Eye (tissue), 1 donor: Measurements from ENCODE around the gene ZNRF3.
A peak's percentile ranks its signal among the peaks of the same experiment; 100 is the strongest.
"Not testable (repeated sequence)": the region's sequence is repeated elsewhere in the genome, so short reads cannot be mapped to it uniquely, and the experiment has no call there.

Experiments
- DNase-seq: peaks from one replicate; pipeline ENCODE4 v3.0.0-alpha.2; 2015

The ZNRF3 gene

DNA sequence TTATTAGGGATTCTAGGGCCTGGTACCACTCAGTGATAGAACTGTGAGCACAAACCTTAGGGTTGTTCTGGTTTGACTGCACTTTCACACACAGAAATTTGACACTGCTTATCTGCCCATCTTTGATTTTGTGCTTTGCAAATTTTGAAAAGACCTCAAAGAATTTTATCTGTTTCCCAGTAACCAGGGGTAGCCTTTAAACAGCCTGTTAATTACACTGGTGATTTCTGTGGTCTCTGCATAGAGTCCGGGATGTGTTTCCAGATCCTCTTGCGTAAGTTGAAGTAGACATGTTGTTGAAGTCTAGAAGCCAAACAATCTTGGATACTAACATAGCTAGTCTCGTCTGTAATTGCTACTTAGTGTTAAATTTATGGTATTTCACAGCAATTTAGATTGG is 103.0 kb downstream of the ZNRF3 start:
- no peak for DNase-seq

DNA sequence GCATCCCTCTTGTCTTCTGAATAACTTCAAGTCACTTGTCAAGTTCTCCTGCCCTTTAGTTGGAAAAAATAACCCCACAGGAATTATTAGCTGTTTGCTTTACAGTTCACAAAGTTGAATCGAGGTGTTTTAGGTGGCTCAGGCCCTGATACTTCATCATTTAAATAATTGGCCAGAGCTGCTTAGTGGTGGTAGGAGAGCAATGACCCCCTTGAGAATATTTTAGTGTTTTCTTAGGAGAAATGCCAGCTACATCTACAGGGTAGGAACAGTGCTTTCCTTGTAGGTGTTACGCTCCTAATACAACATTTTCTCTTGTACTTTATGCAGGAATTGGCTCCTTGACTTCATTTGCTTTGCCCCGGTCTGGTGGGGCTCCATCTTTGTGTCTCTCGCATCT is 105.1 kb downstream of the ZNRF3 start:
- no peak for DNase-seq

DNA sequence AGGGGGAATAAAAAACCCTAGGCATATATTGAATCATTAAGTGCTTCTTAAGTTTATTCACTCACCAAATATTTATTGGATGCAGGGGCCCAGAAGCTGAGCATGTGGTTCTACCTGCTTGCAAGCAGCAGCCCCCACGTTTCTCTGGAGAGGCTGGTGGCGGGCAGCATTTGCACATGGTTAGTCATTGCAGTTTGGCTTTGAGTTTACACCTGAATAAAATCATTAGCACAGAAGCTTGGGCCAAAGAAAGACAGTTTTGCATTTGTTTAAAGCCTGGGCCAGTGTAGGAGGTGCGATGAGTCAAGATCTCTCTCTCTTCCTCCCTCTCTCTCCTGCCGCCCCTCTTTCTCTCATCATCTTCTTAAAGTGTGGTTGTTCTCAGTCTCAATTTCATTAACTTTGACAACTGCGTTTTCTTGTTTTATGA is 105.7 kb downstream of the ZNRF3 start:
- no peak for DNase-seq

DNA sequence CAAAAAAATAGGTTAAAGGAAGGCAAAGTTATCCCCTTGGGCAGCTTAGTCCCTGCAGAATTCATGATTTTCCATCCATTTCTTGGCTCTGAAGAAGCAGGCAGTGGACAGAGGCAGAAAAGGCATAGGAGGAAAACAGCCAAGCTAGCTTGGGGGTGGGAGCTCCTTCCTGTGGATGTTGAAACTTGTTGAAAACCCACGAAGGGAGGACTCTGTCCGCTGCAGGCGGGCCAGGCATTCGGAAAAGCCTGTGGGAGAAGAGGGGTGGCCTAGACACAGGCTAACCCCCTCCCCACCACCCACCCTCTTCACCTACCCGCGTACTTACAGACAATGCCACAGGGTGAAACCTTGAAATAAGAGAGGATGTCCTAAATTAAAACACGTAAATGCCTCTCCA is 106.1 kb downstream of the ZNRF3 start:
- DNase-seq = no peak

DNA sequence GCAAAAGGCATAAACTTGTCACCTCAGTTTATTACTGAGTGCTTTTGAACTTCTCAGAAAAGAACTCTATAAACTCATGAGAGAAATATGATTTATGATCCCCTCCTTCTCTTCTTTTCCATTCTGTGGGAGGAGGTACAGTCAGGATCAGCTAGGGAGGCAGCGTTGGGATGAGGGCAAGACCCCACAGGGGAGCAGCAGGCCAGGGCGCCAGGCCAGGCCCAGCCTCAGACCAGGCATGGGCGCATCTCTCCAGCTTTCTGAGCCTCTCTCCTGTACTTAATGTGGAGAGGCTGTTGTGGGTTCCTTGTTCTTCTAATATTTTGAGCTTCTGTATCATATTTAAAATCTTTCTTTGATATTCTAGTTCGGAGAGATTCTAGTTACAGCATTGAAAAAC is 106.5 kb downstream of the ZNRF3 start:
- no peak for DNase-seq

DNA sequence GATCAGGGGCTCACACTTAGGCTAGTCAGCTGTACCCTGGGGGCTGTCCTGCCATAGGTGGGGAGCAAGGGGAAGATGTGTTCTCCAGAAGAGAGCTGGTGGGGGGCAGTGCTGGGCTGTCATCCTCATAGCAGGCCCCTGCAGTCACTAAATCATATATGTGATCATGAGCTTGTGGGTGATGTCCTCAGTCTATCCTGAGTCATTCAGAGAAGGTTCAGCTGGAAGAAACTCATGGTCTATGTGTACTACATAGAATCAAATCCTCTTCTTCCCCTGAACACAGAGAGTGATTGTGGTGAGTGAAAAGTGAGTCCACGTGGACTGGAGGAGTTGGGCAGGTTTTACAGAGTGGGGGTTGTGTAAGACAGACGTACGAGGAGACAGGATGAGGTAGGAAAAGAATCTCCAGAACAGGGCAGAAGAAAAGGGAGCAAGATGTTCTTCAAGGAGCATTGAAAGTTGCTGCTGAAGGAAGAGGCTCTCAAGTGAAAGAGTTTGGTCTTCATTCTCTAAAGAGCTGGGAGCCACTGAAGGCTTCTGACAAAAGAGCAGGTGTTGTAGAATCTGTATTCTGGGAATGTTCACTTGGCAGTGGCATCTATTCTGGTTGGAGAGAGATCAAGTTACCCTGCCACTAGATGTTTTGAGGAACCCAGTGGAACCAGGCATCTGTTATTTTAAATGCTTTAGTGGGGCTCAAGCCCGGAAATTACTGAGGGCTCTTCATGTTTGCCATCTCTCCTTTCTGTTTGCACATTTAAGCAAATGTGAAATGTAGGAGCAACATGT is 109.4 kb downstream of the ZNRF3 start:
- DNase-seq = no peak

DNA sequence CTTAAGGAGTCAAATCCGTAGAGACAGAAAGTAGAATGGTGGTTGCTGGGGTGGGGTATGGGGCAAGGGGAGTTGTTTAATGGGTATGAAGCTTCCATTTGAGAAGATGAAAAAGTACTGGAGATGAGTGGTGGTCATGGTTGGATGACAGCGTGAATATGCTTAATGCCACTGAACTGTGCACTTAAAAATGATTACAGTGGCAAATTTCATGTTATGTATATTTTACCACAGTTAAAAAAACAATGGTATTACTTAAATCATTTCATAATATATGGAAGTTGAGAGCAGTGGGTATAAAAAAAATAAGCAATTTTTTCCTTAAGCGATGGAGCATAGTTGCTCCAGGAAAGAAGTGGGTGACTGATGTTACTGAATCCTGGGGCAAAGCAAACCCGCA is 111.2 kb downstream of the ZNRF3 start:
- no peak for DNase-seq

DNA sequence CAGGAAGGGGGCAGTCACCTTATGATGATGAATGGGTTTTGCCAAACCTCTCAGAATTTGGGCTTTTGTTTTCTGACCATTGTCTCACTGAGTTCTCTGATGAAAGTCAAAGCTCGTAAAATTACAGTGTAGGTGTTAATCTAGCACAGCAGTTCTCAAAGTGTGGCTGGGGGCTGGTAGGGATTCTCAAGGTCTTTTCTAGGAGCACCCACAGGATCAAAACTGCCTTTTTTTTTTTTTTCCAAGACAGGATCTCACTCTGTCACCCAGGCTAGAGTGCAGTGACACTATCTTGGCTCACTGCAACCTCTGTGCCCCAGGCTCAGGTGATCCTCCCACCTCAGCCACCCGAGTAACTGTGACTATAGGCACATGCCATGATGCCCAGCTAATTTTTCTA is 112.2 kb downstream of the ZNRF3 start:
- DNase-seq = no peak

DNA sequence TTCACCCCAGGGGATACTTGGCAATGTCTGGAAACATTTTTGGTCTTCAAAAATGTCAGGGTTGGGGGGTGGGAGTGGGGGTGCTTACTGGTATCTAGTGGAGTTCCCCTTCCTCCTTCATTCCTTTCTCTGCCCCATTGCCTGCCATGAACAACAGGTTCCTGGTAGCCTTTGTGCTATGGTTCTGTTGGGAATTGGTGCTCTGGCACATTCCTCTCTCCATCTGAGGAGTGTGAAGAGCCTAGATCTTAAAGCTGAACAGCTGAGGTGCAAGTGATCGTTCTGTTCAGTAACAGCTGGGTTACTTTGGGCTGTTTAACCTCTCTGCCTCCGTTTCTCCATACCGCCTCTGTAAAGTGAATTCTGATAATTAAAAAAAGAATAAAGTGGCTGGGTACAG is 114.0 kb downstream of the ZNRF3 start:
- no peak for DNase-seq

DNA sequence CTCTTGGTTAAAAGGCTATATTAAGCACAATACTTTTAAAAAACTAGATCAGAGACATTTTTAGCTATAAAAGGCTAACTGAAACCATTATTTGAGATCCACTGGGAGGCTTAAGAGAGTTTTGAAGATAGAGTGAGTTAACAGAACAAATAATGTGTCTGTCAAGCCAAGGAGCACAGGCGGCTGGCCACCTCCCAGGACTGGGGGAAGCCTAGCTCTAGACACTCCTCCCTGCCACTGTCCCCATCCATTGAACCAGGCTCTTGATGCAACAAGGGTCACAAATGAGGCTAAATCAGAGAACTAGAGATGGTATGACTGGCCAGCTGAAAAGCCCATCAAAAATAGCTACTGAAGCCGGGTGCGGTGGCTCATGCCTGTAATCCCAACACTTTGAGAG is 115.3 kb downstream of the ZNRF3 start:
- DNase-seq = no peak

DNA sequence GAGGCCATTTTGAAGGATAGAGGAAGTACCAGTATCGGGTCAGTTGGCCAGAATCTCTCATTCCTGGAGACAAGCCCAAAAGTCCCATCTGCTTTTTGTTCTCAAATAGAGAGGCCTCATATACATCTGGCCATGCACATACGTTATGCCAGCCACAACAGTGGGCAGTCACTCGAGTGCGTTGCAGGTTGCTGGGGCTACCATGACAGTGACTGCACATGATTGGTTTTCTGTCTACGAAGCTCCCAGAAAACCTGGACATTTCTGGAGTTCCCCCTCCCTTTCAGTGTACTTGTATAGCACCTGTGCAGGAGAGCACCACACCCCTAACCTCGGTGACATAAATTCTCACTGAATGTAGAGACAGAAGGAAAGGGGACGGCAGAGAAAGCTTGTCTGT is 116.1 kb downstream of the ZNRF3 start:
- no peak for DNase-seq

DNA sequence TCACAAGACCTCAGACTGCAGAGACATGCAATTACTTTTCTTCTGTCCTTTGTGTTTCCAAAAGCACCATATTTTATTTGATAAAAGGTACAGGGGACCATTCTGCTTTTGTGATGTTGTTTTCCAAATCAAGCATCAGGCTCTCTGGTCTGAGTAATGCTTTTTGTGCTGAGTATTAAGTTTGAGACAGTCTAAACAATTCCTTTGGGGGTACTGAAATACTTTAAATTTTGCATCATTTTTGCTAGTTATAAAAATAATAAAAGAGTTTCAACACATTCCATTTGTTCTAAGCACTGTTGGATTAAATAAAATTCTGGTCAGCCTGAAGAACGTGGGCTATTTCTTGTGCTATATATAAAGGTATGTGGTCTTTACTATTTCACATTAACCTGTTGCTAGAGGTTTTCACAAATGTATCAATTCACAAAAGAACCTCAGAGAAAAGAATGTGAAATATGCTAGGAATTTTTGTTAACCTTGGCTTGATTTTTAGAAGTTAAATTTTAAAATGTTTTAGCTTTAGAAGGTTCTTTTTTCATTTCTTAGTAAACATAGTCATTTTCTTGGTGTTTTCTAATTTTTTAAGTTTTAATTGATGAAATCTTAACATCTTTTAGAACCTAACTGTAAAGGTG is 116.7 kb downstream of the ZNRF3 start:
- no peak for DNase-seq

DNA sequence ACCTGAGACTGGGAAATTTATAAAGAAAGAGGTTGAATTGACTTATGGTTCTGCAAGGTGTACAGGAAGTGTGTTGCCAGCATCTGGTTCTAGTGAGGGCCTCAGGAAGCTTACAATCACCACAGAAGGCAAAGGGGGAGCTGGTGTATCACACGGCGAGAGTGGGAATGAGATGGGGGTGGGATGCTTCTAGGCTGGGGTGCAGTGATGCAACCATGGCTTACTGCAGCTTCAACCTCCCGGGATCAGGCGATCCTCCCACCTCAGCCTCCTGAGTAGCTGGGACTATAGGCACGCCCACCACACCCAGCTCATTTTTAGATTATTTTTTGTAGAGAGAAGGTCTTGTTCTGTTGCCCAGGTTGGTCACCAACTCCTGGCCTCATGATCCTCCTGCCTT is 117.3 kb downstream of the ZNRF3 start:
- no peak for DNase-seq

DNA sequence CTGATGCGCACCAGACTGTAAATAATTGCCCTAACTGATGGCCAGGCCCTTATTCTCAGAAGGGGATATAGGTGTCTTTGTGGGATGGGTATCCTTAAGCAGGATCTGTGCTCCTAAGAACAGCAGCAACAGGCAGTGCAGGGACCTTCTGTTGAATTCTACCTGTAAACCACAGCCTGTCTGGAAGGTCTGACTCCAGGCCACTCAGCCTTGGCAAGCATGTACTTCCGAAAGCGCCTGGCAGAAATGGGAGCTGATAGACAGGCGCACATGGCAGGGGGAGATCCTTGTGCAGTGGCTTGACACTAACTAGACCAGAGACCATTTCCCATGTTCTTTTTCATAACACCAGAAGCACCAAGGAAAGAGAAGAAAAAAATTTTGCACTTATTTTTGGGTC is 119.2 kb downstream of the ZNRF3 start:
- peak; percentile 30 for DNase-seq

DNA sequence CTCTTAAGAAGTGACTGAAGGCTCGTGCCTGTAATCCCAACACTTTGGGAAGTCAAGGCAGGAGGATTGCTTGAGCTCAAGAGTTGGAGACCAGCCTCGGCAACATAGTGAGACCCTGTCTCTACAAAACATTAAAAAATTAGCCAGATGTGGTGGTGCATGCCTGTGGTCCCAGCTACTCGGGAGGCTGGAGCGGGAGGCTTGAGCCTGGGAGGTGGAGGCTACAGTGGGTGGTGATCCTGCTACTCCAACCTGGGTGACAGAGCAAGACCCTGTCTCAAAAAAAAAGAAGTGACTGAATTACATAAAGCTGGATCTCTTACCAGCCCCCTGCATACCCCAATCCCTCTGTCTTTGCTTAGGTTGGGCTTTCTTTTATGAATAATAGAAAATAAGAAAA is 120.2 kb downstream of the ZNRF3 start:
- DNase-seq = no peak

DNA sequence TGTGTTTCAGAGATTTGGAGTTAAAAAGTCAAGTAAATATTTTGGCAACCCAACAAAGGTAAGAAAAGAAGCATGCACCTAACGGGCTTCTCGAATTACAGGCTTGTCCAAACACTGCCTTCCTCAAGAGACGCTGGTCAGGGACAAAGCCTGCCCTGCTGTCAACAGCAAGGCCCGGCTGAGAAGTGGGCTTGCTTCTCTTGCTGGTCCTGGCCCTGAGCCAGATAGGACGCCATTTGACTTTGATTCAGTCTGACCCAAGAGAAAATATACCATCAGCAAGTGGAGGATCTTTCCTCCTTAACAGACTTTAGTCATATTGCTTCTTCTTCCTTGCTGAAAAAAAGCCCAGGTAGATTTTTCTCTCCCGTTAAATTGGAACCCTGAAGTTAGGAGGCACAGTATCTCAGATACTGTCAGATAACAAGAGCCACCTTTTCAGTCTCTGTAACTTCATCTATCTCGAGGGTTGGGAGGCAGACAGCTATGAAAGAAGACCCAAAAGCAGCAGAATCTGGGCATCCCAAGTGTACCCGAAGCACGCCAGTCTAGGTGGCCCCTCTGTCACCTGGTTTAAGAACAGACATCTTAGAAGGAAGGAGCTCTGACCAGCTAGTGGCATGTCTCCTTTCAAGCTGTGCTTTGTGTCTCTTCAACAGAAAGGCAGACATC is 120.7 kb downstream of the ZNRF3 start:
- peak; percentile 60 for DNase-seq

DNA sequence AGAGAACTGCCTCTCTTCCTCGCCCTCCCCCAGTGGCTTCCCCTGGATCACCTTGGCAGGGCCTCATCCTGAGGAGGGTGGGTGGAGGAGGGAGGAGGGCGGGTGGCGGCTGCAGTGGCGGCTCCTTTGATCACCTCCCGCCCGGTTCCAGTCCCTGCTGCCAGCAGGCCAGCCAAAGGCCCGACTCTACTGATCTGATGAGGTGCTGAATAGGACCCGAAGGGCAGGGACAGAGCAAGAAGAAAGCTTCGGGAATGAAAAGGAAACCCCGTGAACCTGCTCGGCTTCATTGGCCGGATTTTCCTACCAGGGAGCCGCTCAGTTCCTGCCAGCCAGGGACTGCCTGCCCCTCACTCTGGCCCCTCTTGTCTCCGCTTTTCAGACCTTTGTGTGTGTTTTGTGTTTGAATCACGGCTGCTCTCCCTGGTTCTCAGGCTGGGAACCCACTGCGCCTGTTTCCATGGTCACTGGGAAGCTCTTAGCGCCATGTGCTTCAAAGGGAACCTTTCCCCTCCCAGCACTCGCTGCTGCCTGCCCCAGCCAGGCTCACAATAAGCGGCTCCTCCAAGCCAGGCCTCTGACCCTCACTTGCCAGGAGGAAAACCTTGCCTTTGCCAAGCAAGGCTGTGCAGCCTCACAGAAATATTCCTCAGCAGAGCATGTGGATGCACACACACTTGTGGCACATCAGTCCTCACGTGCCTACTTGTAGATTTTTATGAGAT is 121.4 kb downstream of the ZNRF3 start:
- DNase-seq = peak; percentile 88

DNA sequence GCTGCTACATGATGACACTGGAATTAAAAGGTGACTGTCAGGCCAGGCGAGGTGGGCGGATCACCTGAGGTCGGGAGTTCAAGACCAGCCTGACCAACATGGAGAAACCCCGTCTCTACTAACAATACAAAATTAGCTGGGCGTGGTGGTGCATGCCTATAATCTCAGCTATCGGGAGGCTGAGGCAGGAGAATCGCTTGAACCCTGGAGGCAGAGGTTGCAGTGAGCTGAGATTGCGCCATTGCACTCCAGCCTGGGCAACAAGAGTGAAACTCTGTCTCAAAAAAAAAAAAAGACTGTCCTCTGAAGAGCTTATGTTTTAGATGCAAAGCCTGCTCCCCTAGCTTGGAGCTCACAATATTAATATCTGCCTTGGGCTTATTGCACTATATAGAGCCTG is 122.4 kb downstream of the ZNRF3 start:
- DNase-seq = not testable (repeated sequence)

DNA sequence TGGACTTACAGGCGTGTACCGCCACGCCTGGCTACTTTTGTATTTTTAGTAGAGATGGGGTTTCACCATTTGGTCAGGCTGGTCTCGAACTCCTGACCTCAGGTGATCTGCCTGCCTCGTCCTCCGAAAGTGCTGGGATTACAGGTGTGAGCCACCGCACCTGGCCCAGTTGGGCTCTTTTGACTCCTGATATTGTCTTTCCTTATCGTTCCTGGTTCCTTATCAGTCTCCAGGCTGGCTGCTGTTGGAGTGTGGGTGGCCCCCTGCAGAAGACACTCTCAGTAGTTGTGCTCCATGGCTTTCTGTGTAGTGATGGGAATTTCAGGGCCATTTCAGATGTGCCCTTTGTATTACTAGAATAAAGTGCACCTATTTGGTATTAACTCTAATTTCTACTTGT is 123.0 kb downstream of the ZNRF3 start:
- DNase-seq = no peak

DNA sequence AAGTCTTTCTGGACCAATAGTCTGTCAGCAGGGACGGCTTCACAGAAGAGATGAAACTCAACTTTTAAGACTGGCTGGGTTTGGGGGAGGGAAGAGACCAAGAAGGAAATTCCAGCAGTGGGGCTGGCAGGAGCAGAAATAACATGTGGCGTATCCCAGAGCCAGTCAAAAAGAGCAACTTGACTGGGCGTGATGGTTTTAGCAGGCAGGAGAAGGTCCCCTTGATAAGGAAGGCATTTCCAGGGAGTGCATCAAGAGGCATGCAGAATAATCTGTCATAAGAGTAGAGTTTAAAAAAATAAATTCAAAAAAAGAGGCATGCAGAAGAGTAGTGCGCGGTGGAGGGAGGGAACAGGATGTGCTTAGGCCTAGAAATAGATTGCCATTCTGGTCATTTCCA is 125.8 kb downstream of the ZNRF3 start:
- DNase-seq = no peak

DNA sequence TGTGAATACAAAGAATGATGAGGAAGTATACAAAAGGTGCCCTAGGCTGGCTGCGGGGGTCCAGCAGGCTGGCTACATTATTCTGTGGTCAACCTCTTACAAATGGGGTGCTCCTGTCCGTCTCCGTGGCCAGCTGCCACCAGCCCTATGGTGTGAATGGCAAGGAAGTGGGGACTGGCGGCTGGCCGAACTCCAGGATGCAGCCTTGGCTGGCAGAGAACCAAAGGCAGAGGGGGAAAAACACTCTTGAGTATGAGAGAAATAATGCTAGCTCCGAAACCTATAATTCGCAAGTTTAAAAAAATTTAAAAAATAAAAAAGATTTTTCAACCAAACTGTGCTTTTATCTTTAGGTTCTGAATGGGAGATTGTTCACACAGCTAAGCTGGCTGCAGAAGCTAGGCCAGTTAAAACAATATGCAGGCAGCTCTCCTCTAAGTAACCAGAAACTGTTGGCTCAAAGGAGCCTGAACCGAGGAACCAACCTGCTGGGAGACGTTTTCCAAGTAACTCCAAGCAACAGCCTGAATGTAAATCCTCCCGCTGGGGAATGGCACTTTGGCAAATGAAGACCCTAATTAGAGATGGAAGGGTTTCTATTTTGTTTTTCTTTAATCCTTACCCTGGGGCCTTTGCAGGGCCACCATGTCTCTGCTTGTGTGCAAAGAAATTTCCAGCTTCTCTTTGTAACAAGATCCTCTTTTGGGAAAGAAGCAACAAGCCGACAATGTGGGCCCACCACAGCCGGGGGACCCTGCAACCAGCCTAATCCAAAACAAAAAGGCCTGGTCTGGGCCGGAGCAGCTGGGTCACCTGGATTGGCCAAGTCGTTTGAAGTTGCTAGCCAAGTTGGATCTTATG is 128.1 kb downstream of the ZNRF3 start:
- DNase-seq = peak; percentile 43

DNA sequence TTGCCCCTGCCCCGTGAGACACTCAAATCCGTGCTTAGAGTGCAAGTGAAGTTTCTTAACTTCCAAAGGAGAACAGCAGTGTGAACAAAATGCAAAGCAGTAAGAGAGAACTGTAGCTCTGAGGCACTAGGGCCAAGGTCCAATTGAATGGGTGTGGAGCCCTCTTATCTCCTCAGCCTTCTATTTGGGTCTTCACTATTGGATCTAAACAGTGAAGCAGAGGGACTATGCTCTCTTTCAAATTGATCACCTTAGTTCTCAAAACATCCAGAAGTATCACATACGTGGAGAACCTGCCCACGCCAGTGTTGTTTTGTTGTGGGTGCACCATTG is 128.7 kb downstream of the ZNRF3 start:
- no peak for DNase-seq

DNA sequence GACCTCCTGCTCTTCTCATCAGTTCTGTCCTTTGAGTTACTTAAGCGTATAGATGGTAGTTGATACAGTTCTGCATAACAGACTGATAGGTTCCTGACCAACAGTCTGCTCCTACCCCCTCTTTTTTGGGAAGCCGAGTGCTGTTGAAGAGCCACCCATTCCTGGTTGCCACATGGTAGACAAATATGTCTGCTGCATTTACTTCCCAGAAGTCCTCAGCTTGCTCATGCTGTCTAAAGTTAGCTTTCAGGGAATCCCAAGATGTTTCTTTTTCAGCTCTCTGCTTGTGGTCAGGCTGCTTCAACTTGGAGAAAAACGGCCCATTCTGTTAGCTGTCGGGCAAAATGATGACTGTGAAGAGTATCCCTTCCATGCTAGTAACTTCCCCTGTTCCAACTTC is 129.6 kb downstream of the ZNRF3 start:
- DNase-seq = no peak
